Neural cell (in vitro differentiated cells): ENCODE measurements around the gene C12orf54. TPM values are rescaled to one million over a fixed set of nuclear protein-coding genes. Genes with fewer than 3 reads are reported as not detected.

ENCODE experiments used
- H2AFZ ChIP-seq: fragments of 200-600, 300-800 bp; sonication (generic), shearing (Covaris generic); 2 replicates; pipeline ENCODE4 v1.6.0; 2014; ENCODE audit warnings: low read depth, mild to moderate bottlenecking, antibody characterized with exemption, low read length, moderate library complexity
- H3F3A ChIP-seq: fragments of 200-600 bp; shearing (Covaris generic); 2 replicates; pipeline ENCODE4 v1.6.1; 2016; ENCODE audit warnings: mild to moderate bottlenecking, moderate library complexity, mixed read lengths, antibody characterized with exemption, low read length; ENCODE audit not compliant: insufficient read depth, poor library complexity, severe bottlenecking
- H3K27ac ChIP-seq: fragments of 200-600, 300-800 bp; sonication (generic), shearing (Covaris generic); 2 replicates; pipeline ENCODE4 v1.5.1; 2014; ENCODE audit warnings: mild to moderate bottlenecking, low read length, moderate library complexity
- H3K27me3 ChIP-seq: fragments of 300-800, 200-600 bp; sonication (generic), shearing (Covaris generic); 2 replicates; pipeline ENCODE4 v1.6.0; 2014; ENCODE audit warnings: mild to moderate bottlenecking, low read depth, low read length, moderate library complexity; ENCODE audit not compliant: insufficient read depth
- H3K36me3 ChIP-seq: fragments of 300-800, 200-600 bp; sonication (generic), shearing (Covaris generic); 2 replicates; pipeline ENCODE4 v1.5.1; 2014; ENCODE audit warnings: mild to moderate bottlenecking, antibody characterized with exemption, low read length, moderate library complexity; ENCODE audit not compliant: insufficient read depth
- H3K4me2 ChIP-seq: fragments of 300-800, 200-600 bp; sonication (generic), shearing (Covaris generic); 2 replicates; pipeline ENCODE4 v1.6.0; 2014; ENCODE audit warnings: mild to moderate bottlenecking, low read length
- H3K4me3 ChIP-seq: fragments of 300-800, 200-600 bp; sonication (generic), shearing (Covaris generic); 2 replicates; pipeline ENCODE4 v1.5.1; 2014; ENCODE audit warnings: mild to moderate bottlenecking, low read length, moderate library complexity
- H3K79me2 ChIP-seq: fragments of 200-600 bp; shearing (Covaris generic); replicated peaks from 2 replicates; pipeline ENCODE4 v1.6.0; 2014; ENCODE audit warnings: mild to moderate bottlenecking, low read length, moderate library complexity; ENCODE audit not compliant: insufficient read depth
- H3K9ac ChIP-seq: fragments of 300-800, 200-600 bp; sonication (generic), shearing (Covaris generic); 2 replicates; pipeline ENCODE4 v1.6.1; 2016; ENCODE audit warnings: mild to moderate bottlenecking, low read length, mixed read lengths
- H3K9me2 ChIP-seq: fragments of 200-600 bp; shearing (Covaris generic); 2 replicates; pipeline ENCODE4 v1.6.1; 2016; ENCODE audit warnings: mild to moderate bottlenecking, low read length, mixed read lengths; ENCODE audit not compliant: insufficient read depth
- H3K9me3 ChIP-seq: fragments of 200-600, 300-800 bp; sonication (generic), shearing (Covaris generic); 2 replicates; pipeline ENCODE4 v1.6.1; 2016; ENCODE audit warnings: mild to moderate bottlenecking, mixed run types, low read length, moderate library complexity, mixed read lengths
- H4K20me1 ChIP-seq: fragments of 200-600 bp; shearing (Covaris generic); 2 replicates; pipeline ENCODE4 v1.6.1; 2016; ENCODE audit warnings: mild to moderate bottlenecking, mixed run types; ENCODE audit not compliant: insufficient read depth
- CTCF ChIP-seq: fragments of 450-650 bp; IDR thresholded peaks from 2 replicates; pipeline ENCODE4 v1.5.1; 2014; ENCODE audit warnings: antibody characterized with exemption, mild to moderate bottlenecking, moderate library complexity; ENCODE audit not compliant: poor library complexity, severe bottlenecking
- EP300 ChIP-seq: fragments of 450-650 bp; conservative IDR thresholded peaks from 2 replicates; pipeline ENCODE4 v1.6.1; 2014; ENCODE audit warnings: antibody characterized with exemption, mild to moderate bottlenecking, moderate library complexity; ENCODE audit not compliant: poor library complexity, severe bottlenecking
- EZH2 ChIP-seq: fragments of 200-600, 300-800 bp; shearing (Covaris generic), sonication (generic); IDR thresholded peaks from 2 replicates; pipeline ENCODE4 v1.6.1; 2014; ENCODE audit warnings: antibody characterized with exemption, low read length, borderline replicate concordance, mild to moderate bottlenecking; ENCODE audit not compliant: insufficient read depth, poor library complexity, severe bottlenecking
- MXI1 ChIP-seq: fragments of 450-650 bp; conservative IDR thresholded peaks from 2 replicates; pipeline ENCODE4 v1.6.1; 2014; ENCODE audit warnings: antibody characterized with exemption, mild to moderate bottlenecking; ENCODE audit not compliant: poor library complexity, severe bottlenecking
- POLR2AphosphoS5 ChIP-seq: IDR thresholded peaks from 2 replicates; pipeline ENCODE4 v1.6.1; 2012
- RAD21 ChIP-seq: fragments of 450-650 bp; conservative IDR thresholded peaks from 2 replicates; pipeline ENCODE4 v1.6.1; 2014; ENCODE audit warnings: antibody characterized with exemption, mild to moderate bottlenecking, moderate library complexity
- REST ChIP-seq: IDR thresholded peaks from 2 replicates; pipeline ENCODE4 v1.6.1; 2012; ENCODE audit warnings: borderline replicate concordance
- SMC3 ChIP-seq: fragments of 450-650 bp; conservative IDR thresholded peaks from 2 replicates; pipeline ENCODE4 v1.6.1; 2014; ENCODE audit warnings: antibody characterized with exemption, mild to moderate bottlenecking, moderate library complexity; ENCODE audit not compliant: poor library complexity
- TAF1 ChIP-seq: IDR thresholded peaks from 2 replicates; pipeline ENCODE4 v1.6.1; 2012; ENCODE audit warnings: low read depth
- polyA plus RNA-seq: library from polyadenylated mRNA; depleted of rRNA; stranded (reverse); fragments of >200 nt; gene quantifications from 2 replicates; pipeline ENCODE4 v1.2.3, GENCODE V29; 2014

Gene C12orf54
- polyA plus RNA-seq, 1 donor from 2014 or later: not detected

- Histone ChIP-seq H3K27me3 (no peaks in the 10 kb centered on the region), H3K4me2 (no peak within 1 kb of the TSS), H3K9me2 (no peaks in the 10 kb centered on the region), H3K4me3 (no peak within 1 kb of the TSS), H2AFZ (no peak within 1 kb of the TSS), H3K27ac (no peak within 1 kb of the TSS), H4K20me1 (no peaks in the 10 kb centered on the region), H3K9me3 (no peaks in the 10 kb centered on the region), H3K9ac (no peak within 1 kb of the TSS), H3K36me3 (no peaks in the 10 kb centered on the region), H3F3A (no peaks in the 10 kb centered on the region), H3K79me2 (no peaks in the 10 kb centered on the region)
- no peak for TF ChIP-seq POLR2AphosphoS5
- no peak for TF ChIP-seq RAD21
- no peak for TF ChIP-seq SMC3
- TF ChIP-seq TAF1: no peak
- TF ChIP-seq EP300: no peak
- no peak for TF ChIP-seq REST
- no peak for TF ChIP-seq CTCF
- no peak for TF ChIP-seq MXI1
- no peak for TF ChIP-seq EZH2
Observed at GRCh38 chr12:48525332-48525731, 43.0 kb downstream of the C12orf54 start, which contains the start of gene OR8S1. Gene OR8S1 (plus strand): TSS chr12:48525632. CDS start chr12:48525632, 0 bp downstream.

- TF ChIP-seq REST (no peak), CTCF (no peak), EP300 (no peak), RAD21 (no peak), TAF1 (no peak), MXI1 (no peak), POLR2AphosphoS5 (no peak), SMC3 (no peak), EZH2 (no peak)
- no peaks in the 10 kb centered on the region for H3K79me2 ChIP-seq
- H3K27me3 ChIP-seq: no peaks in the 10 kb centered on the region
- no peak overlapping the region for H3K9ac ChIP-seq
- H2AFZ ChIP-seq: no peak overlapping the region
- no peak overlapping the region for H3K27ac ChIP-seq
- no peaks in the 10 kb centered on the region for H3K36me3 ChIP-seq
- H3K4me2 ChIP-seq: no peak overlapping the region
- H4K20me1 ChIP-seq: no peaks in the 10 kb centered on the region
- no peaks in the 10 kb centered on the region for H3K9me2 ChIP-seq
- no peak overlapping the region for H3K4me3 ChIP-seq
- H3F3A ChIP-seq: no peaks in the 10 kb centered on the region
- H3K9me3 ChIP-seq: no peaks in the 10 kb centered on the region
Observed at GRCh38 chr12:48527891-48528670, 45.8 kb downstream of the C12orf54 start.
